GM23338 (cell line): ENCODE results near the gene DDX23. TPM values are rescaled to one million over a fixed set of nuclear protein-coding genes. Genes with fewer than 3 reads are reported as not detected.
"Not testable (repeated sequence)": the region's sequence is repeated elsewhere in the genome, so short reads cannot be mapped to it uniquely, and the experiment has no call there.

ENCODE experiments used
- ATAC-seq: fragments of 200-7000 bp; cut with Tn5 transposase; 3 replicates; pipeline ENCODE4 v1.9.1; 2020
- DNase-seq: peaks from one replicate; pipeline ENCODE4 v3.0.0-alpha.2; 2015; ENCODE audit warnings: low spot score
- H2AFZ ChIP-seq: fragments of 200-600 bp; sonication (generic); 2 replicates; pipeline ENCODE4 v1.8.0; 2016; ENCODE audit warnings: antibody characterized with exemption, mild to moderate bottlenecking, moderate library complexity
- H3F3A ChIP-seq: fragments of 200-600 bp; sonication (generic); replicated peaks from 2 replicates; pipeline ENCODE4 v1.8.0; 2017; ENCODE audit warnings: antibody characterized with exemption, mixed run types, low read depth
- H3K27ac ChIP-seq: fragments of 200-600 bp; sonication (generic); 2 replicates; pipeline ENCODE4 v1.6.1; 2016; ENCODE audit warnings: low read depth
- H3K27me3 ChIP-seq: fragments of 200-600 bp; sonication (generic); 2 replicates; pipeline ENCODE4 v1.8.0; 2016; ENCODE audit warnings: mild to moderate bottlenecking, mixed run types, moderate library complexity; ENCODE audit not compliant: insufficient read depth
- H3K36me3 ChIP-seq: fragments of 200-600 bp; sonication (generic); 2 replicates; pipeline ENCODE4 v1.8.0; 2016; ENCODE audit warnings: mild to moderate bottlenecking; ENCODE audit not compliant: insufficient read depth
- H3K4me1 ChIP-seq: fragments of 200-600 bp; sonication (generic); 2 replicates; pipeline ENCODE4 v1.8.0; 2016; ENCODE audit warnings: mild to moderate bottlenecking, moderate library complexity; ENCODE audit not compliant: insufficient read depth
- H3K4me2 ChIP-seq: fragments of 200-600 bp; sonication (generic); 2 replicates; pipeline ENCODE4 v1.7.1; 2017; ENCODE audit warnings: mixed run types
- H3K4me3 ChIP-seq: fragments of 200-600 bp; sonication (generic); 2 replicates; pipeline ENCODE4 v1.6.1; 2016; ENCODE audit warnings: mixed run types
- H3K79me2 ChIP-seq: fragments of 200-600 bp; sonication (generic); replicated peaks from 2 replicates; pipeline ENCODE4 v1.8.0; 2017; ENCODE audit warnings: mild to moderate bottlenecking; ENCODE audit not compliant: insufficient read depth
- H3K9me2 ChIP-seq: fragments of 200-600 bp; sonication (generic); 2 replicates; pipeline ENCODE4 v1.8.0; 2017; ENCODE audit not compliant: insufficient read depth
- H4K20me1 ChIP-seq: fragments of 200-600 bp; sonication (generic); replicated peaks from 2 replicates; pipeline ENCODE4 v1.8.0; 2017; ENCODE audit warnings: mild to moderate bottlenecking; ENCODE audit not compliant: insufficient read depth
- H3K27ac Mint-ChIP-seq: 2 replicates; pipeline ENCODE4 v1.8.0; 2020; ENCODE audit warnings: inconsistent platforms, mild to moderate bottlenecking, moderate library complexity, mixed read lengths
- H3K27me3 Mint-ChIP-seq: 3 replicates; pipeline ENCODE4 v1.8.0; 2022; ENCODE audit warnings: low read depth, mild to moderate bottlenecking, moderate library complexity, mixed read lengths, inconsistent platforms; ENCODE audit not compliant: insufficient read depth, poor library complexity
- H3K36me3 Mint-ChIP-seq: 3 replicates; pipeline ENCODE4 v1.8.0; 2021; ENCODE audit warnings: low read depth, mild to moderate bottlenecking, inconsistent platforms, moderate library complexity, mixed read lengths
- H3K4me1 Mint-ChIP-seq: 3 replicates; pipeline ENCODE4 v1.8.0; 2020; ENCODE audit warnings: mild to moderate bottlenecking, inconsistent platforms, mixed read lengths
- H3K4me3 Mint-ChIP-seq: 3 replicates; pipeline ENCODE4 v1.8.0; 2021; ENCODE audit warnings: moderate library complexity, mild to moderate bottlenecking, inconsistent platforms, mixed read lengths
- H3K9me3 Mint-ChIP-seq: 3 replicates; pipeline ENCODE4 v1.8.0; 2020; ENCODE audit warnings: moderate library complexity, mild to moderate bottlenecking, inconsistent platforms, mixed read lengths
- CREB1 ChIP-seq: fragments of 250-450 bp; sonication (Bioruptor Pico); IDR thresholded peaks from 2 replicates; pipeline ENCODE4 v1.5.0; 2020; ENCODE audit warnings: low read depth, mild to moderate bottlenecking, moderate library complexity
- EZH2 ChIP-seq: fragments of 200-600 bp; sonication (generic); IDR thresholded peaks from one replicate; pipeline ENCODE4 v1.8.0; 2017; ENCODE audit warnings: antibody characterized with exemption, mild to moderate bottlenecking, low read depth; ENCODE audit not compliant: unreplicated experiment
- EZH2phosphoT487 ChIP-seq: fragments of 200-600 bp; sonication (generic); IDR thresholded peaks from one replicate; pipeline ENCODE4 v1.8.1; 2018; ENCODE audit warnings: antibody characterized with exemption; ENCODE audit not compliant: unreplicated experiment
- JUNB ChIP-seq: IDR thresholded peaks from one replicate; pipeline ENCODE4 v1.6.1; 2016; ENCODE audit warnings: antibody characterized with exemption; ENCODE audit not compliant: unreplicated experiment
- NANOG ChIP-seq: IDR thresholded peaks from 2 replicates; pipeline ENCODE4 v1.6.1; 2016; ENCODE audit warnings: antibody characterized with exemption, borderline replicate concordance
- POLR2AphosphoS5 ChIP-seq: IDR thresholded peaks from 2 replicates; pipeline ENCODE4 v1.6.1; 2016; ENCODE audit warnings: antibody characterized with exemption, low read depth
- STAT1 ChIP-seq: IDR thresholded peaks from one replicate; pipeline ENCODE4 v1.6.1; 2016; ENCODE audit warnings: antibody characterized with exemption; ENCODE audit not compliant: unreplicated experiment
- ZNF114 ChIP-seq: fragments of 250-450 bp; sonication (Bioruptor Pico); IDR thresholded peaks from 2 replicates; pipeline ENCODE4 v1.5.0; 2020; ENCODE audit warnings: mild to moderate bottlenecking, moderate library complexity
- polyA plus RNA-seq: library from polyadenylated mRNA; unstranded; fragments of >200 nt; fragmentation: Nextera tagmentation; extraction: Ambion mirVana; gene quantifications from 2 replicates; pipeline ENCODE4 v1.2.1, GENCODE V29; 2016
- total RNA-seq: library from RNA; depleted of rRNA; stranded (reverse); fragments of >200 nt; shearing (Covaris generic); gene quantifications from 2 replicates; pipeline ENCODE4 v1.2.3, GENCODE V29; 2014
- TF ChIP-seq, protein P1 (sequence below): IDR thresholded peaks from one replicate; pipeline ENCODE4 v1.6.1; 2018; ENCODE audit warnings: antibody characterized with exemption; ENCODE audit not compliant: unreplicated experiment
- TF ChIP-seq, protein P2 (sequence below), 2 experiments: fragments of 200-600 bp in 1 of 2; sonication (generic) in 1 of 2; conservative IDR thresholded peaks; 2 replicates each; pipeline versions ENCODE4 v1.5.1 to v1.6.1; 2016 to 2017; ENCODE audit warnings: antibody characterized with exemption in 2 of 2, low read depth in 2 of 2, mild to moderate bottlenecking in 2 of 2, moderate library complexity in 1 of 2
- TF ChIP-seq, protein P3 (sequence below): IDR thresholded peaks from 2 replicates; pipeline ENCODE4 v1.6.1; 2016; ENCODE audit warnings: antibody characterized with exemption

The DDX23 gene
- total and polyA plus RNA-seq, 2 experiments from 2014 or later: 31.7 to 78.5 TPM

DNA sequence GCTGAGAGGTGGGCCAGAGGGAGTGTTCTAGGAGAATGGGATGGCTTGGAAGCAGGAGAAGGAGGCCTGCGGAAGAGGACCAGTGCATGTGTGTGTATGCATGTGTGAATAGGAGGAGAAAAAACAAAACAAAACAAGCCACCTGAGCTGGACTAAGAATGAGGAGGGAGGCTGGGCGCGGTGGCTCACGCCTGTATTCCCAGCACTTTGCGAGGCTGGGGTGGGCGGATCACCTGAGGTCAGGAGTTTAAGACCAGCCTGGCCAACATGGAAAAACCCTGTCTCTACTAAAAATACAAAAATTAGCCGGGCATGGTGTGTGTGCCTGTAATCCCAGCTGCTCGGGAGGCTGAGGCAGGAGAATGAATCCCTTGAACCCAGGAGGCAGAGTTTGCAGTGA lies 21.6 kb upstream of the DDX23 start:
- DNase-seq, H3K4me1 ChIP-seq, H2AFZ ChIP-seq, H3K27ac ChIP-seq, H3K79me2 ChIP-seq, H3K4me3 ChIP-seq, H3K36me3 ChIP-seq, H3K9me3 Mint-ChIP-seq, H3K4me2 ChIP-seq, H3K9me2 ChIP-seq, H3K27ac Mint-ChIP-seq, H3K27me3 ChIP-seq, H3F3A ChIP-seq, H3K36me3 Mint-ChIP-seq, H4K20me1 ChIP-seq, ATAC-seq, H3K4me1 Mint-ChIP-seq, H3K4me3 Mint-ChIP-seq: not testable (repeated sequence)
- peaks cover 14% of the 10 kb centered on the region for H3K27me3 Mint-ChIP-seq

DNA sequence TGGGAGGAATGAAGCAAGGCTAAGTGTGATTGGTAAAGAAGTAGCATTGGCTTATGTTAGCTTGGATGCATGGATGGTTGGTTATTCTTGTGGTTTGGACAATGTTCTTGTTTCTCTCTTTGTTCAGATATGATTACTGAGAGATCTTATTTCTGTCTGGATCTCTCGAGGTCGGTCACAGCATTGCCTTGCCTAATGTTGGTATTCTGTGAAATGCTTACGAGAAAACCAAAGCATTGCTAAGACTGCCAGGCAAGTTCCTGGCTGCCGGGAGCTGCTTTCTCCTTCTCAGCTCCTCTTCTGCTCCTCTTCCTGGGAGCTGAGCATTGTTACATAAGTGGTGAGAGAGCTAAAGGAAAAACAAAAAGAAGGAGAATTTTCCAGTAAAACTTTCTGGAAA lies 21.1 kb upstream of the DDX23 start:
- H3K4me1 ChIP-seq: no peaks in the 10 kb centered on the region
- Mint-ChIP-seq H3K4me1 (no peaks in the 10 kb centered on the region), H3K4me3 (no peak overlapping the region; the same call in 2 of the 3 replicates), H3K27ac (no peak overlapping the region), H3K36me3 (no peaks in the 10 kb centered on the region), H3K9me3 (no peaks in the 10 kb centered on the region), H3K27me3 (peaks cover 15% of the 10 kb centered on the region)
- no peaks in the 10 kb centered on the region for H3K36me3 ChIP-seq
- no peak overlapping the region for H2AFZ ChIP-seq
- H3K4me3 ChIP-seq: no peak overlapping the region
- H3F3A ChIP-seq: no peaks in the 10 kb centered on the region
- H3K79me2 ChIP-seq: no peaks in the 10 kb centered on the region
- H3K27me3 ChIP-seq: no peaks in the 10 kb centered on the region
- ATAC-seq (no peak), DNase-seq (no peak)
- no peak overlapping the region for H3K27ac ChIP-seq
- H3K9me2 ChIP-seq: no peaks in the 10 kb centered on the region
- TF ChIP-seq STAT1 (no peak), NANOG (no peak), CREB1 (no peak), EZH2phosphoT487 (no peak), ZNF114 (CRISPR knock-in tag) (no peak), EZH2 (no peak), POLR2AphosphoS5 (no peak), JUNB (no peak)
- TF ChIP-seq, protein P1, sequence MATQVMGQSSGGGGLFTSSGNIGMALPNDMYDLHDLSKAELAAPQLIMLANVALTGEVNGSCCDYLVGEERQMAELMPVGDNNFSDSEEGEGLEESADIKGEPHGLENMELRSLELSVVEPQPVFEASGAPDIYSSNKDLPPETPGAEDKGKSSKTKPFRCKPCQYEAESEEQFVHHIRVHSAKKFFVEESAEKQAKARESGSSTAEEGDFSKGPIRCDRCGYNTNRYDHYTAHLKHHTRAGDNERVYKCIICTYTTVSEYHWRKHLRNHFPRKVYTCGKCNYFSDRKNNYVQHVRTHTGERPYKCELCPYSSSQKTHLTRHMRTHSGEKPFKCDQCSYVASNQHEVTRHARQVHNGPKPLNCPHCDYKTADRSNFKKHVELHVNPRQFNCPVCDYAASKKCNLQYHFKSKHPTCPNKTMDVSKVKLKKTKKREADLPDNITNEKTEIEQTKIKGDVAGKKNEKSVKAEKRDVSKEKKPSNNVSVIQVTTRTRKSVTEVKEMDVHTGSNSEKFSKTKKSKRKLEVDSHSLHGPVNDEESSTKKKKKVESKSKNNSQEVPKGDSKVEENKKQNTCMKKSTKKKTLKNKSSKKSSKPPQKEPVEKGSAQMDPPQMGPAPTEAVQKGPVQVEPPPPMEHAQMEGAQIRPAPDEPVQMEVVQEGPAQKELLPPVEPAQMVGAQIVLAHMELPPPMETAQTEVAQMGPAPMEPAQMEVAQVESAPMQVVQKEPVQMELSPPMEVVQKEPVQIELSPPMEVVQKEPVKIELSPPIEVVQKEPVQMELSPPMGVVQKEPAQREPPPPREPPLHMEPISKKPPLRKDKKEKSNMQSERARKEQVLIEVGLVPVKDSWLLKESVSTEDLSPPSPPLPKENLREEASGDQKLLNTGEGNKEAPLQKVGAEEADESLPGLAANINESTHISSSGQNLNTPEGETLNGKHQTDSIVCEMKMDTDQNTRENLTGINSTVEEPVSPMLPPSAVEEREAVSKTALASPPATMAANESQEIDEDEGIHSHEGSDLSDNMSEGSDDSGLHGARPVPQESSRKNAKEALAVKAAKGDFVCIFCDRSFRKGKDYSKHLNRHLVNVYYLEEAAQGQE: no peak
- TF ChIP-seq, protein P2, sequence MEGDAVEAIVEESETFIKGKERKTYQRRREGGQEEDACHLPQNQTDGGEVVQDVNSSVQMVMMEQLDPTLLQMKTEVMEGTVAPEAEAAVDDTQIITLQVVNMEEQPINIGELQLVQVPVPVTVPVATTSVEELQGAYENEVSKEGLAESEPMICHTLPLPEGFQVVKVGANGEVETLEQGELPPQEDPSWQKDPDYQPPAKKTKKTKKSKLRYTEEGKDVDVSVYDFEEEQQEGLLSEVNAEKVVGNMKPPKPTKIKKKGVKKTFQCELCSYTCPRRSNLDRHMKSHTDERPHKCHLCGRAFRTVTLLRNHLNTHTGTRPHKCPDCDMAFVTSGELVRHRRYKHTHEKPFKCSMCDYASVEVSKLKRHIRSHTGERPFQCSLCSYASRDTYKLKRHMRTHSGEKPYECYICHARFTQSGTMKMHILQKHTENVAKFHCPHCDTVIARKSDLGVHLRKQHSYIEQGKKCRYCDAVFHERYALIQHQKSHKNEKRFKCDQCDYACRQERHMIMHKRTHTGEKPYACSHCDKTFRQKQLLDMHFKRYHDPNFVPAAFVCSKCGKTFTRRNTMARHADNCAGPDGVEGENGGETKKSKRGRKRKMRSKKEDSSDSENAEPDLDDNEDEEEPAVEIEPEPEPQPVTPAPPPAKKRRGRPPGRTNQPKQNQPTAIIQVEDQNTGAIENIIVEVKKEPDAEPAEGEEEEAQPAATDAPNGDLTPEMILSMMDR (conservative IDR thresholded peaks at IDR 0.05; ENCODE audit: low read depth in 2 of 2): no peak
- TF ChIP-seq, protein P3, sequence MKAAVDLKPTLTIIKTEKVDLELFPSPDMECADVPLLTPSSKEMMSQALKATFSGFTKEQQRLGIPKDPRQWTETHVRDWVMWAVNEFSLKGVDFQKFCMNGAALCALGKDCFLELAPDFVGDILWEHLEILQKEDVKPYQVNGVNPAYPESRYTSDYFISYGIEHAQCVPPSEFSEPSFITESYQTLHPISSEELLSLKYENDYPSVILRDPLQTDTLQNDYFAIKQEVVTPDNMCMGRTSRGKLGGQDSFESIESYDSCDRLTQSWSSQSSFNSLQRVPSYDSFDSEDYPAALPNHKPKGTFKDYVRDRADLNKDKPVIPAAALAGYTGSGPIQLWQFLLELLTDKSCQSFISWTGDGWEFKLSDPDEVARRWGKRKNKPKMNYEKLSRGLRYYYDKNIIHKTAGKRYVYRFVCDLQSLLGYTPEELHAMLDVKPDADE: no peak
- H3K4me2 ChIP-seq: no peak overlapping the region
- no peaks in the 10 kb centered on the region for H4K20me1 ChIP-seq
